Stimulated activated CD8-positive, alpha-beta memory T cell treated with anti-CD3 and anti-CD28 coated beads, Interleukin-4, amount 100 ng/mL, for 24 hours (primary cell): ENCODE data around the gene CYP51A1.
"Not testable (repeated sequence)": the region's sequence is repeated elsewhere in the genome, so short reads cannot be mapped to it uniquely, and the experiment has no call there.

Experiments
- DNase-seq: peaks from one replicate; pipeline ENCODE4 v3.0.0-alpha.2; 2020; ENCODE audit warnings: low read depth

Gene CYP51A1

GRCh38 chr7:92131093-92131492 is 3.2 kb downstream of the CYP51A1 start:
- no peak for DNase-seq

- DNase-seq, result no peak
Measured at GRCh38 chr7:92121681-92122080, 12.6 kb downstream of the CYP51A1 start.

- DNase-seq, result no peak
Measured at GRCh38 chr7:92119213-92119759, 15.0 kb downstream of the CYP51A1 start.

- no peak for DNase-seq
Measured at GRCh38 chr7:92116949-92117348, 17.3 kb downstream of the CYP51A1 start.

- DNase-seq, result no peak
Measured at GRCh38 chr7:92115821-92116220, 18.5 kb downstream of the CYP51A1 start.

- no peak for DNase-seq
Measured at GRCh38 chr7:92110857-92111256, 23.4 kb downstream of the CYP51A1 start.

- DNase-seq, result no peak
Measured at GRCh38 chr7:92108821-92109220, 25.5 kb downstream of the CYP51A1 start.

- DNase-seq, result not testable (repeated sequence)
Measured at GRCh38 chr7:92102862-92103261, 31.4 kb downstream of the CYP51A1 start.

GRCh38 chr7:92100534-92100933 is 33.7 kb downstream of the CYP51A1 start:
- DNase-seq, result no peak

- DNase-seq, result no peak
Measured at GRCh38 chr7:92095380-92095779, 38.9 kb downstream of the CYP51A1 start.

- no peak for DNase-seq
Measured at GRCh38 chr7:92092210-92092609, 42.1 kb downstream of the CYP51A1 start.

GRCh38 chr7:92088266-92088665 is 46.0 kb downstream of the CYP51A1 start:
- DNase-seq, result no peak

GRCh38 chr7:92083922-92084321 is 50.4 kb downstream of the CYP51A1 start:
- DNase-seq, result not testable (repeated sequence)

GRCh38 chr7:92076509-92076908 is 57.8 kb downstream of the CYP51A1 start:
- no peak for DNase-seq

- no peak for DNase-seq
Measured at GRCh38 chr7:92075455-92076158, 58.7 kb downstream of the CYP51A1 start.

- no peak for DNase-seq
Measured at GRCh38 chr7:92072708-92073107, 61.6 kb downstream of the CYP51A1 start.

- no peak for DNase-seq
Measured at GRCh38 chr7:92072121-92072520, 62.2 kb downstream of the CYP51A1 start.

GRCh38 chr7:92071032-92071431 is 63.2 kb downstream of the CYP51A1 start:
- no peak for DNase-seq

GRCh38 chr7:92064438-92065029 is 69.7 kb downstream of the CYP51A1 start:
- DNase-seq, result no peak
